Activated gamma-delta T cell (primary cell): ENCODE data around the gene NSD2.
"Not testable (repeated sequence)": the region's sequence is repeated elsewhere in the genome, so short reads cannot be mapped to it uniquely, and the experiment has no call there.

Experiments used
- DNase-seq: peaks from one replicate; lab custom pipeline; 2025; lab: John Stamatoyannopoulos, UW
- total RNA-seq, 2 donors: gene quantifications; one replicate each; lab custom pipeline; 2026; lab: John Stamatoyannopoulos, UW

NSD2 gene
- 115 to 126 reads per million in 2 donors for total RNA-seq

- peak; percentile 91 for DNase-seq
Measured at GRCh38 chr4:1870578-1871443, at the start of gene NSD2. Gene NSD2 (plus strand): TSS chr4:1871393. CDS start chr4:1900655, 29,262 bp downstream.

- no peak for DNase-seq
Measured at GRCh38 chr4:1821679-1822567, 49.3 kb upstream of the NSD2 start.

- no peak for DNase-seq
Measured at GRCh38 chr4:1822568-1823544, 48.3 kb upstream of the NSD2 start.

GRCh38 chr4:1823545-1823932 lies 47.7 kb upstream of the NSD2 start:
- DNase-seq, result no peak

- DNase-seq, result no peak
Measured at GRCh38 chr4:1824746-1825145, 46.4 kb upstream of the NSD2 start.

- no peak for DNase-seq
Measured at GRCh38 chr4:1825326-1825725, 45.9 kb upstream of the NSD2 start.

GRCh38 chr4:1826531-1827350 lies 44.5 kb upstream of the NSD2 start:
- DNase-seq, result no peak

GRCh38 chr4:1830234-1830633 lies 41.0 kb upstream of the NSD2 start:
- no peak for DNase-seq

GRCh38 chr4:1830642-1831228 lies 40.5 kb upstream of the NSD2 start:
- DNase-seq, result no peak

GRCh38 chr4:1831331-1831730 lies 39.9 kb upstream of the NSD2 start:
- no peak for DNase-seq

GRCh38 chr4:1832690-1833089 lies 38.5 kb upstream of the NSD2 start:
- no peak for DNase-seq

- DNase-seq, result no peak
Measured at GRCh38 chr4:1833307-1834046, 37.7 kb upstream of the NSD2 start.

- DNase-seq, result no peak
Measured at GRCh38 chr4:1834047-1834775, 37.0 kb upstream of the NSD2 start.

- DNase-seq, result not testable (repeated sequence)
Measured at GRCh38 chr4:1835836-1836235, 35.4 kb upstream of the NSD2 start.

- no peak for DNase-seq
Measured at GRCh38 chr4:1836650-1837049, 34.5 kb upstream of the NSD2 start.

- DNase-seq, result no peak
Measured at GRCh38 chr4:1837069-1837468, 34.1 kb upstream of the NSD2 start.

- DNase-seq, result no peak
Measured at GRCh38 chr4:1839282-1839681, 31.9 kb upstream of the NSD2 start.

GRCh38 chr4:1841201-1841886 lies 29.8 kb upstream of the NSD2 start:
- DNase-seq, result no peak
